WTC11 (cell line): Measurements from ENCODE around the gene EGF. TPM values are rescaled to one million over a fixed set of nuclear protein-coding genes. Genes with fewer than 3 reads are reported as not detected.

ENCODE experiments used
- ATAC-seq: fragments of 200-7000 bp; cut with Tn5 transposase; 2 replicates; pipeline ENCODE4 v1.10.0; 2021; ENCODE audit warnings: mild to moderate bottlenecking, moderate library complexity
- CTCF ChIA-PET: fragments of 300-600 bp; sonication (Branson Sonifier 250); formaldehyde crosslinking; loops from one replicate; lab custom pipeline; 2021; ENCODE audit warnings: antibody characterized with exemption; lab: Charles Lee
- POLR2A ChIA-PET: fragments of 350-600 bp; sonication (Branson Sonifier 250); formaldehyde crosslinking; loops from one replicate; lab custom pipeline; 2021; ENCODE audit warnings: antibody characterized with exemption; lab: Charles Lee
- DNase-seq: peaks from one replicate; pipeline ENCODE4 v3.0.0; 2021; ENCODE audit warnings: low spot score
- H3K27ac Mint-ChIP-seq: 2 replicates; pipeline ENCODE4 v1.8.0; 2021; ENCODE audit warnings: mixed read lengths
- H3K27me3 Mint-ChIP-seq: 2 replicates; pipeline ENCODE4 v1.8.0; 2021; ENCODE audit warnings: low read depth, mild to moderate bottlenecking, moderate library complexity, mixed read lengths
- H3K36me3 Mint-ChIP-seq: 2 replicates; pipeline ENCODE4 v1.8.0; 2021; ENCODE audit warnings: mixed read lengths
- H3K4me1 Mint-ChIP-seq: 2 replicates; pipeline ENCODE4 v1.8.0; 2022; ENCODE audit warnings: mixed read lengths
- H3K4me3 Mint-ChIP-seq: 2 replicates; pipeline ENCODE4 v1.8.0; 2021; ENCODE audit warnings: mild to moderate bottlenecking, moderate library complexity, mixed read lengths
- H3K9me3 Mint-ChIP-seq: 2 replicates; pipeline ENCODE4 v1.8.0; 2021; ENCODE audit warnings: mixed read lengths
- CBFB ChIP-seq: sonication (generic); formaldehyde crosslinking; IDR thresholded peaks from 2 replicates; pipeline ENCODE4 v1.8.1; 2022; ENCODE audit warnings: mild to moderate bottlenecking, low read depth, missing genetic modification reagents
- CREM ChIP-seq: sonication (generic); formaldehyde crosslinking; IDR thresholded peaks from 2 replicates; pipeline ENCODE4 v1.8.1; 2022; ENCODE audit warnings: mild to moderate bottlenecking, missing genetic modification reagents, moderate library complexity
- CTCF ChIP-seq: fragments of 200-600 bp; IDR thresholded peaks from 2 replicates; pipeline ENCODE4 v1.8.0; 2022; ENCODE audit warnings: antibody characterized with exemption
- E2F1 ChIP-seq: sonication (generic); formaldehyde crosslinking; IDR thresholded peaks from 2 replicates; pipeline ENCODE4 v1.8.0; 2022; ENCODE audit warnings: mild to moderate bottlenecking, missing genetic modification reagents
- ETV6 ChIP-seq: sonication (generic); formaldehyde crosslinking; IDR thresholded peaks from 2 replicates; pipeline ENCODE4 v1.8.1; 2022; ENCODE audit warnings: mild to moderate bottlenecking, missing genetic modification reagents
- GABPB1 ChIP-seq: sonication (generic); formaldehyde crosslinking; IDR thresholded peaks from 2 replicates; pipeline ENCODE4 v1.8.1; 2023; ENCODE audit warnings: mild to moderate bottlenecking, missing genetic modification reagents
- MLX ChIP-seq: sonication (generic); formaldehyde crosslinking; IDR thresholded peaks from 2 replicates; pipeline ENCODE4 v1.8.1; 2023; ENCODE audit warnings: mild to moderate bottlenecking, missing genetic modification reagents, moderate library complexity
- MXD4 ChIP-seq: fragments of 250-450 bp; sonication (Bioruptor Pico); IDR thresholded peaks from 2 replicates; pipeline ENCODE4 v1.8.0; 2021; ENCODE audit warnings: mild to moderate bottlenecking, moderate library complexity, borderline replicate concordance
- MYBL2 ChIP-seq: sonication (generic); formaldehyde crosslinking; IDR thresholded peaks from 2 replicates; pipeline ENCODE4 v1.8.1; 2023; ENCODE audit warnings: mild to moderate bottlenecking, moderate library complexity, missing genetic modification reagents
- NR3C1 ChIP-seq: sonication (generic); formaldehyde crosslinking; conservative IDR thresholded peaks from 2 replicates; pipeline ENCODE4 v1.8.1; 2023; ENCODE audit warnings: low read depth, mild to moderate bottlenecking, missing genetic modification reagents
- PREB ChIP-seq: sonication (generic); formaldehyde crosslinking; IDR thresholded peaks from 2 replicates; pipeline ENCODE4 v1.8.1; 2022; ENCODE audit warnings: mild to moderate bottlenecking, missing genetic modification reagents, moderate library complexity, borderline replicate concordance
- PRRX2 ChIP-seq: fragments of 250-450 bp; sonication (Bioruptor Pico); IDR thresholded peaks from 2 replicates; pipeline ENCODE4 v1.8.0; 2021; ENCODE audit warnings: mild to moderate bottlenecking
- RELA ChIP-seq: sonication (generic); formaldehyde crosslinking; IDR thresholded peaks from 2 replicates; pipeline ENCODE4 v1.8.1; 2022; ENCODE audit warnings: missing genetic modification reagents, mild to moderate bottlenecking, borderline replicate concordance
- SMAD3 ChIP-seq: sonication (generic); formaldehyde crosslinking; IDR thresholded peaks from 2 replicates; pipeline ENCODE4 v1.8.0; 2022; ENCODE audit warnings: missing genetic modification reagents, mild to moderate bottlenecking, borderline replicate concordance
- STAT6 ChIP-seq: sonication (generic); formaldehyde crosslinking; conservative IDR thresholded peaks from 2 replicates; pipeline ENCODE4 v1.8.1; 2023; ENCODE audit warnings: mild to moderate bottlenecking, low read depth, missing genetic modification reagents, moderate library complexity
- TEAD4 ChIP-seq: sonication (generic); formaldehyde crosslinking; IDR thresholded peaks from 2 replicates; pipeline ENCODE4 v1.8.0; 2022; ENCODE audit warnings: mild to moderate bottlenecking, missing genetic modification reagents
- USF1 ChIP-seq: sonication (generic); formaldehyde crosslinking; IDR thresholded peaks from 2 replicates; pipeline ENCODE4 v1.8.0; 2022; ENCODE audit warnings: mild to moderate bottlenecking, missing genetic modification reagents
- ZBTB21 ChIP-seq: sonication (generic); formaldehyde crosslinking; IDR thresholded peaks from 2 replicates; pipeline ENCODE4 v1.8.1; 2023; ENCODE audit warnings: mild to moderate bottlenecking, missing genetic modification reagents, borderline replicate concordance
- ZBTB43 ChIP-seq: sonication (generic); formaldehyde crosslinking; IDR thresholded peaks from 2 replicates; pipeline ENCODE4 v1.8.1; 2023; ENCODE audit warnings: mild to moderate bottlenecking, missing genetic modification reagents
- ZNF532 ChIP-seq: fragments of 250-450 bp; sonication (Bioruptor Pico); IDR thresholded peaks from 2 replicates; pipeline ENCODE4 v1.9.0; 2021; ENCODE audit warnings: mild to moderate bottlenecking, borderline replicate concordance
- total RNA-seq: library from RNA; stranded (reverse); gene quantifications from 3 replicates; pipeline ENCODE4 v1.2.3, GENCODE V29; 2021

Gene EGF
- total RNA-seq, 1 experiment from 2014 or later: 2.5 TPM

- DNase-seq: no peak
- POLR2A ChIA-PET: no interaction called here
- no peak for TF ChIP-seq ZBTB21 (CRISPR knock-in tag)
- TF ChIP-seq RELA (CRISPR knock-in tag): no peak
- no peak for TF ChIP-seq PRRX2 (CRISPR knock-in tag)
- no peak for TF ChIP-seq CREM
- no peak for TF ChIP-seq SMAD3 (CRISPR knock-in tag)
- TF ChIP-seq ETV6 (CRISPR knock-in tag): no peak
- TF ChIP-seq MLX (CRISPR knock-in tag): no peak
- TF ChIP-seq E2F1: no peak
- no peak for TF ChIP-seq NR3C1 (CRISPR knock-in tag)
- TF ChIP-seq USF1 (CRISPR knock-in tag): no peak
- TF ChIP-seq PREB (CRISPR knock-in tag): no peak
- TF ChIP-seq TEAD4 (CRISPR knock-in tag): no peak
- no peak for TF ChIP-seq MXD4 (CRISPR knock-in tag)
- TF ChIP-seq GABPB1 (CRISPR knock-in tag): no peak
- no peak for TF ChIP-seq CBFB
- TF ChIP-seq, all 79 proteins: peak for 0
Observed at GRCh38 chr4:110003401-110004187, 90.9 kb downstream of the EGF start.

GRCh38 chr4:110004556-110004955, 91.9 kb downstream of the EGF start:
- ATAC-seq (no peak), DNase-seq (no peak)
- Mint-ChIP-seq H3K36me3 (no peaks in the 10 kb centered on the region), H3K27me3 (no peaks in the 10 kb centered on the region), H3K27ac (no peak overlapping the region)
- POLR2A ChIA-PET: no interaction called here
- TF ChIP-seq ZNF532 (CRISPR knock-in tag) (no peak), ZBTB43 (CRISPR knock-in tag) (no peak), STAT6 (CRISPR knock-in tag) (no peak), CTCF (no peak), MYBL2 (CRISPR knock-in tag) (no peak)
- TF ChIP-seq, all 79 proteins: peak for 0
- Mint-ChIP-seq H3K4me1 (peaks cover 2% of the 10 kb centered on the region), H3K4me3 (no peak overlapping the region), H3K9me3 (no peaks in the 10 kb centered on the region)
- CTCF ChIA-PET: interaction anchor here (0.7 to 1.2 kb wide), 4 partner anchors 15 to 539 kb away, joined by 3 to 4 read pairs (median 3); no protein-coding TSS in a partner anchor

More at GRCh38 chr4:110003401-110004187, 90.9 kb downstream of the EGF start:
- no peak for ATAC-seq
- H3K9me3 Mint-ChIP-seq: no peaks in the 10 kb centered on the region
- H3K27ac Mint-ChIP-seq: no peak overlapping the region
- H3K4me3 Mint-ChIP-seq: no peak overlapping the region
- CTCF ChIA-PET: no interaction called here
- H3K27me3 Mint-ChIP-seq: no peaks in the 10 kb centered on the region
- no peaks in the 10 kb centered on the region for H3K4me1 Mint-ChIP-seq
- no peaks in the 10 kb centered on the region for H3K36me3 Mint-ChIP-seq
